ENCODE results near the gene CA11. TPM values are rescaled to one million over a fixed set of nuclear protein-coding genes. Genes with fewer than 3 reads are reported as not detected.
A peak's percentile ranks its signal among the peaks of the same experiment; 100 is the strongest.

Gene CA11
- total RNA-seq, 1 donor from 2014 or later, result 9.5 TPM

DNA sequence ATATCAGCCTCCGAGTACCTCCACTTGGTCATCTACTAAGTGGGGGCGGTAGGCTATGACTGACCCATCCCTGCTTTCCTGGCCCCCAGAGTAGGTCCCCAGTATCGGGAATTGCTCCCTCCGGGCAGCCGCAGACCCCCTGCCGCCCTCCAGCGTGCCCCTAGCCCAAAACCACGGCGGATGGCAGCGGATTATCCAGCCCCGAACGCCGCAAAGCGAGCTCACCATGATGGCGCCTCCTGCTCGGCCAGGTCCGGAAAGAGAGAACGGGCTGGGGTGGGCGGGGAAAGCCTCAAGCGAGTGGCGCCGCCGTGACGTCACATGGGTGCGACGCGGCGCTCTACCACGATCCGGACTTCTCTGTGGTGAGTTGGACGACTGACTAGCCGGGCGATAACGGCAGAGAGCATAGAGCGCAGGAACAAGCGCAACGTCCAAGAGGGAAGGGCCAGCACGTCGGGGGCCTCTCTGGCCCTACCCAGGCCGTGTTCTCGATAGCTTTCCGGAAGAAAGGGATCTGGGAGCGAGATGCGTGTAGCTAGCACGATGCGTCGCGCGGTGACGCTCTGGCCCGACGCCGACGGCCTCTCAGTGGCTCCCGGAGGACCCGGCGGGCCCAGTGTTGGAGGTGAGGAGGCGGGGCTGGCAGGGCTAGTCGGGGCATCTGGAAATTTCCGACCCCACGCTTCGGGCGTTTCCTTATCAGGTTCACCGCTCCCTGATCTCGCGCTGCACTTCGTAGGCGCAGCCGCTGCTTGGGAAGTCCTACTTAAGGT, 26.9 kb downstream of the CA11 start, which contains the start of the genes RPL18 and SPHK2:
Gene RPL18, minus strand, starts transcription at position 263 of the 776 bp plus-strand sequence. Its CDS starts 35 bp downstream, at position 228.
Gene SPHK2, plus strand, starts transcription at position 591 of the 776 bp plus-strand sequence. CDS start 1,009 bp downstream, outside the sequence.
- Histone ChIP-seq H3K4me1 (ENCODE audit: insufficient read depth, low read length) (peaks cover 46% of the 10 kb centered on the region), H3K4me2 (ENCODE audit: low read length) (peak within 1 kb of the TSS; percentile 95), H3K79me2 (ENCODE audit: insufficient read depth, low read length) (peaks cover 51% of the 10 kb centered on the region), H4K20me1 (ENCODE audit: insufficient read depth, low read length) (peaks cover 46% of the 10 kb centered on the region), H3K4me3 (ENCODE audit: insufficient read depth, low read depth, low read length) (peak within 1 kb of the TSS; percentile 99), H3K27me3 (ENCODE audit: insufficient read depth, low read length) (no peaks in the 10 kb centered on the region), H3K27ac (ENCODE audit: low read depth, low read length) (peak within 1 kb of the TSS; percentile 89), H3K9me3 (ENCODE audit: insufficient read depth, low read depth, low read length) (no peaks in the 10 kb centered on the region), H3K9ac (ENCODE audit: low read length) (peak within 1 kb of the TSS; percentile 99), H3K36me3 (ENCODE audit: insufficient read depth, low read length) (peaks cover 21% of the 10 kb centered on the region), H2AFZ (ENCODE audit: low read depth, low read length) (peak within 1 kb of the TSS; percentile 61)
- peak; percentile 99 for DNase-seq (ENCODE audit: low read depth)
- FAIRE-seq, result peak; percentile 76
- Mint-ChIP-seq H3K4me3 (ENCODE audit: unreplicated experiment) (peak within 1 kb of the TSS; percentile 99), H3K27me3 (ENCODE audit: low read depth, unreplicated experiment) (no peaks in the 10 kb centered on the region), H3K27ac (ENCODE audit: unreplicated experiment) (peak within 1 kb of the TSS; percentile 99), H3K36me3 (ENCODE audit: low read depth, unreplicated experiment) (peaks cover 16% of the 10 kb centered on the region), H3K4me1 (ENCODE audit: low read depth, unreplicated experiment) (peaks cover 37% of the 10 kb centered on the region), H3K9me3 (ENCODE audit: unreplicated experiment) (no peaks in the 10 kb centered on the region)
- TF ChIP-seq, protein P1, sequence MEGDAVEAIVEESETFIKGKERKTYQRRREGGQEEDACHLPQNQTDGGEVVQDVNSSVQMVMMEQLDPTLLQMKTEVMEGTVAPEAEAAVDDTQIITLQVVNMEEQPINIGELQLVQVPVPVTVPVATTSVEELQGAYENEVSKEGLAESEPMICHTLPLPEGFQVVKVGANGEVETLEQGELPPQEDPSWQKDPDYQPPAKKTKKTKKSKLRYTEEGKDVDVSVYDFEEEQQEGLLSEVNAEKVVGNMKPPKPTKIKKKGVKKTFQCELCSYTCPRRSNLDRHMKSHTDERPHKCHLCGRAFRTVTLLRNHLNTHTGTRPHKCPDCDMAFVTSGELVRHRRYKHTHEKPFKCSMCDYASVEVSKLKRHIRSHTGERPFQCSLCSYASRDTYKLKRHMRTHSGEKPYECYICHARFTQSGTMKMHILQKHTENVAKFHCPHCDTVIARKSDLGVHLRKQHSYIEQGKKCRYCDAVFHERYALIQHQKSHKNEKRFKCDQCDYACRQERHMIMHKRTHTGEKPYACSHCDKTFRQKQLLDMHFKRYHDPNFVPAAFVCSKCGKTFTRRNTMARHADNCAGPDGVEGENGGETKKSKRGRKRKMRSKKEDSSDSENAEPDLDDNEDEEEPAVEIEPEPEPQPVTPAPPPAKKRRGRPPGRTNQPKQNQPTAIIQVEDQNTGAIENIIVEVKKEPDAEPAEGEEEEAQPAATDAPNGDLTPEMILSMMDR (IDR thresholded peaks at IDR 0.05; ENCODE audit: insufficient read depth, low read depth, low read length), result no peak
- TF ChIP-seq EZH2 (IDR thresholded peaks at IDR 0.05; ENCODE audit: insufficient read depth, low read length), result no peak

DNA sequence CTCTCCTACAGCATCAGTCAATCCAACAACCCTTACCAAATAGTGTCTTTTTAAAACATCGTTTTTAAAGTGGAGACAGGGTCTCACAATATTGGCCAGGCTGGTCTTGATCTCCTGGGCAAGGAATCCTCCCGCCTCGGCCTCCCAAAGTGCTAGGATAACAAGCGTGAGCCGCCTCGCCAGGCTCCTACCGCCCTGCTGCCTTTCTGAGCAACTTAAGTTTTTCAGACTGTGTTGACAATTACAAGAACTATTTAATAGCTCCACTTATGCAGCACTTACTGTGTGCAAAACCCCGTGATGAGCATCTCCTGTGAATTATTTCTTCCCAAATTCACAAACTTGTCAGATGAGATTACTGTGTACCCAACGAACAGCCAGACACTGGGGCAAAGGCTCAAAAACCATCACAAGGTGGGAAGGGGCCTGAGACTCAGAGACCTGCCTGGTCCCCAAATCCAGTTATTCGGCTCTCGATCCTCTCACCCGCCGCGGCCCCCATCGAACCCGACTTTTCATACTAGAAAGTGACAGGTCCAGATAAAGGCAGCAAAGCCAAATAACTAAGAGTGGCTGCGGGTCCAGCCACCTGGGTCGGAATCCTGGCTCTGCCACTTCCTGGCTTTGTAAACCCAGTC, 27.6 kb downstream of the CA11 start:
- Mint-ChIP-seq H3K4me1 (ENCODE audit: low read depth, unreplicated experiment) (peaks cover 36% of the 10 kb centered on the region), H3K27me3 (ENCODE audit: low read depth, unreplicated experiment) (no peaks in the 10 kb centered on the region), H3K9me3 (ENCODE audit: unreplicated experiment) (no peaks in the 10 kb centered on the region), H3K36me3 (ENCODE audit: low read depth, unreplicated experiment) (peaks cover 16% of the 10 kb centered on the region), H3K27ac (ENCODE audit: unreplicated experiment) (peak overlapping the region; percentile 99), H3K4me3 (ENCODE audit: unreplicated experiment) (peak overlapping the region; percentile 99)
- FAIRE-seq, result no peak
- H3K9ac ChIP-seq (ENCODE audit: low read length), result peak overlapping the region; percentile 99
- peaks cover 21% of the 10 kb centered on the region for H3K36me3 ChIP-seq (ENCODE audit: insufficient read depth, low read length)
- peak overlapping the region; percentile 93 for H3K4me2 ChIP-seq (ENCODE audit: low read length)
- no peak for DNase-seq (ENCODE audit: low read depth)
- no peak for TF ChIP-seq EZH2 (IDR thresholded peaks at IDR 0.05; ENCODE audit: insufficient read depth, low read length)
- TF ChIP-seq, protein P1 (IDR thresholded peaks at IDR 0.05; ENCODE audit: insufficient read depth, low read depth, low read length), result no peak
- H3K4me3 ChIP-seq (ENCODE audit: insufficient read depth, low read depth, low read length), result peak overlapping the region; percentile 99
- no peaks in the 10 kb centered on the region for H3K9me3 ChIP-seq (ENCODE audit: insufficient read depth, low read depth, low read length)
- no peak overlapping the region for H2AFZ ChIP-seq (ENCODE audit: low read depth, low read length)
- H3K4me1 ChIP-seq (ENCODE audit: insufficient read depth, low read length), result peaks cover 41% of the 10 kb centered on the region
- H3K79me2 ChIP-seq (ENCODE audit: insufficient read depth, low read length), result peaks cover 51% of the 10 kb centered on the region
- H4K20me1 ChIP-seq (ENCODE audit: insufficient read depth, low read length), result peaks cover 52% of the 10 kb centered on the region
- no peaks in the 10 kb centered on the region for H3K27me3 ChIP-seq (ENCODE audit: insufficient read depth, low read length)
- peak overlapping the region; percentile 89 for H3K27ac ChIP-seq (ENCODE audit: low read depth, low read length)
